Measurements from ENCODE around the gene SPOUT1.
A peak's percentile ranks its signal among the peaks of the same experiment; 100 is the strongest.
"Not testable (repeated sequence)": the region's sequence is repeated elsewhere in the genome, so short reads cannot be mapped to it uniquely, and the experiment has no call there.

SPOUT1 gene

GRCh38 chr9:128829477-128830251 is at the start of gene SPOUT1:
TSS of gene SPOUT1 (minus strand) at chr9:128829794. CDS start at chr9:128829780, 14 bp downstream.
- peak; percentile 95 for DNase-seq

GRCh38 chr9:128877852-128878251 is 48.3 kb upstream of the SPOUT1 start:
- peak; percentile 79 for DNase-seq

- DNase-seq = not testable (repeated sequence)
Measured at GRCh38 chr9:128870941-128871265, 41.3 kb upstream of the SPOUT1 start.

- DNase-seq = no peak
Measured at GRCh38 chr9:128870128-128870940, 40.7 kb upstream of the SPOUT1 start.

GRCh38 chr9:128863647-128864046 is 34.1 kb upstream of the SPOUT1 start:
- DNase-seq = peak; percentile 78

- no peak for DNase-seq
Measured at GRCh38 chr9:128862401-128862851, 32.8 kb upstream of the SPOUT1 start.

- no peak for DNase-seq
Measured at GRCh38 chr9:128861501-128861900, 31.9 kb upstream of the SPOUT1 start.

- no peak for DNase-seq
Measured at GRCh38 chr9:128860937-128861336, 31.3 kb upstream of the SPOUT1 start.

GRCh38 chr9:128858476-128858875 is 28.9 kb upstream of the SPOUT1 start:
- not testable (repeated sequence) for DNase-seq

- not testable (repeated sequence) for DNase-seq
Measured at GRCh38 chr9:128854454-128854853, 24.9 kb upstream of the SPOUT1 start.

- not testable (repeated sequence) for DNase-seq
Measured at GRCh38 chr9:128852646-128853045, 23.1 kb upstream of the SPOUT1 start.

- peak; percentile 73 for DNase-seq
Measured at GRCh38 chr9:128851779-128852600, 22.4 kb upstream of the SPOUT1 start.

GRCh38 chr9:128851024-128851423 is 21.4 kb upstream of the SPOUT1 start:
- not testable (repeated sequence) for DNase-seq

GRCh38 chr9:128847803-128848202 is 18.2 kb upstream of the SPOUT1 start:
- DNase-seq = no peak

GRCh38 chr9:128846680-128847030 is 17.1 kb upstream of the SPOUT1 start:
- no peak for DNase-seq

- DNase-seq = peak; percentile 59
Measured at GRCh38 chr9:128845186-128845931, 15.8 kb upstream of the SPOUT1 start.

GRCh38 chr9:128843171-128843570 is 13.6 kb upstream of the SPOUT1 start:
- not testable (repeated sequence) for DNase-seq

GRCh38 chr9:128841694-128842492 is 12.3 kb upstream of the SPOUT1 start:
- no peak for DNase-seq

- no peak for DNase-seq
Measured at GRCh38 chr9:128840524-128840923, 10.9 kb upstream of the SPOUT1 start.

GRCh38 chr9:128838338-128838737 is 8.7 kb upstream of the SPOUT1 start:
- no peak for DNase-seq

- no peak for DNase-seq
Measured at GRCh38 chr9:128836509-128837145, 7.0 kb upstream of the SPOUT1 start.
